HG03521 (cell line): ENCODE data around the gene ZNF718.
"Not testable (repeated sequence)": the region's sequence is repeated elsewhere in the genome, so short reads cannot be mapped to it uniquely, and the experiment has no call there.

Experiments
- ATAC-seq: cut with Tn5 transposase; IDR thresholded peaks from one replicate; pipeline ENCODE4 v1.9.1; 2021; ENCODE audit warnings: mild to moderate bottlenecking, moderate library complexity; ENCODE audit not compliant: unreplicated experiment

Gene ZNF718

GRCh38 chr4:147233-147632 is 22.9 kb downstream of the ZNF718 start:
- ATAC-seq = no peak

GRCh38 chr4:161496-162284 is 37.4 kb downstream of the ZNF718 start:
- no peak for ATAC-seq

- not testable (repeated sequence) for ATAC-seq
Measured at GRCh38 chr4:169640-170039, 45.3 kb downstream of the ZNF718 start.

GRCh38 chr4:171318-171717 is 47.0 kb downstream of the ZNF718 start:
- not testable (repeated sequence) for ATAC-seq

GRCh38 chr4:173666-174314 is 49.5 kb downstream of the ZNF718 start:
- no peak for ATAC-seq

GRCh38 chr4:175986-176385 is 51.7 kb downstream of the ZNF718 start:
- no peak for ATAC-seq

GRCh38 chr4:176995-177394 is 52.7 kb downstream of the ZNF718 start:
- ATAC-seq = no peak

- ATAC-seq = not testable (repeated sequence)
Measured at GRCh38 chr4:182225-182624, 57.9 kb downstream of the ZNF718 start.

- no peak for ATAC-seq
Measured at GRCh38 chr4:188091-188490, 63.8 kb downstream of the ZNF718 start.

- not testable (repeated sequence) for ATAC-seq
Measured at GRCh38 chr4:195159-195558, 70.9 kb downstream of the ZNF718 start.

- no peak for ATAC-seq
Measured at GRCh38 chr4:200936-201335, 76.6 kb downstream of the ZNF718 start.

GRCh38 chr4:202822-203221 is 78.5 kb downstream of the ZNF718 start:
- not testable (repeated sequence) for ATAC-seq

- ATAC-seq = no peak
Measured at GRCh38 chr4:205097-205756, 80.9 kb downstream of the ZNF718 start.

- ATAC-seq = no peak
Measured at GRCh38 chr4:206054-206453, 81.8 kb downstream of the ZNF718 start.

- not testable (repeated sequence) for ATAC-seq
Measured at GRCh38 chr4:208416-209096, 84.3 kb downstream of the ZNF718 start.

- ATAC-seq = no peak
Measured at GRCh38 chr4:211033-211511, 86.8 kb downstream of the ZNF718 start.

- no peak for ATAC-seq
Measured at GRCh38 chr4:212438-213188, 88.3 kb downstream of the ZNF718 start.

GRCh38 chr4:213189-213535 is 88.9 kb downstream of the ZNF718 start:
- not testable (repeated sequence) for ATAC-seq
